Naive thymus-derived CD4-positive, alpha-beta T cell (primary cell): ENCODE data around the gene KLHL36. TPM values are rescaled to one million over a fixed set of nuclear protein-coding genes. Genes with fewer than 3 reads are reported as not detected.

Experiments used
- ATAC-seq: fragments of 150-1000 bp; cut with Tn5 transposase; 2 replicates; pipeline ENCODE4 v1.10.0; 2021; ENCODE audit warnings: mild to moderate bottlenecking, moderate library complexity
- CTCF ChIA-PET: fragments of 350-600 bp; sonication (Branson Sonifier 250); formaldehyde crosslinking; loops from one replicate; lab custom pipeline; 2021; ENCODE audit warnings: antibody characterized with exemption; lab: Charles Lee
- POLR2A ChIA-PET: fragments of 350-600 bp; sonication (Branson Sonifier 250); formaldehyde crosslinking; loops from one replicate; lab custom pipeline; 2021; ENCODE audit warnings: antibody characterized with exemption, inconsistent platforms; lab: Charles Lee
- DNase-seq, 9 donors: peaks; one replicate each; pipeline versions ENCODE4 v3.0.0 to v3.0.0-alpha.2; 2020 to 2022; ENCODE audit warnings: mixed read lengths in 1 of 9
- H3K27ac ChIP-seq: one replicate; pipeline ENCODE4 v1.7.0; 2013; ENCODE audit warnings: mild to moderate bottlenecking, low read depth, low read length, moderate library complexity
- H3K27me3 ChIP-seq, 2 donors: one replicate each; pipeline ENCODE4 v1.7.0; 2013; ENCODE audit warnings: low read length in 2 of 2, mild to moderate bottlenecking in 2 of 2, moderate library complexity in 2 of 2; ENCODE audit not compliant: control insufficient read depth in 2 of 2, insufficient read depth in 2 of 2
- H3K36me3 ChIP-seq, 3 experiments: 1 replicate in 2 of 3; 2 replicates in 1 of 3; pipeline ENCODE4 v1.7.0; 2013; ENCODE audit warnings: low read length in 3 of 3, mild to moderate bottlenecking in 3 of 3, moderate library complexity in 1 of 3; ENCODE audit not compliant: insufficient read depth in 3 of 3, control insufficient read depth in 2 of 3
- H3K4me1 ChIP-seq, 2 donors: one replicate each; pipeline ENCODE4 v1.7.0; 2013; ENCODE audit warnings: low read length in 2 of 2, mild to moderate bottlenecking in 2 of 2, moderate library complexity in 1 of 2; ENCODE audit not compliant: control insufficient read depth in 2 of 2, insufficient read depth in 2 of 2
- H3K4me3 ChIP-seq: 2 replicates; pipeline ENCODE4 v1.7.0; 2013; ENCODE audit warnings: mild to moderate bottlenecking, low read length
- H3K9me3 ChIP-seq, 3 experiments: 1 replicate in 2 of 3; 2 replicates in 1 of 3; pipeline ENCODE4 v1.7.0; 2013; ENCODE audit warnings: low read length in 3 of 3; ENCODE audit not compliant: control insufficient read depth in 2 of 3
- H3K27ac Mint-ChIP-seq, 9 donors: one replicate each; pipeline ENCODE4 v1.8.0; 2020 to 2022; ENCODE audit warnings: mixed read lengths in 9 of 9, mild to moderate bottlenecking in 8 of 9, moderate library complexity in 5 of 9, inconsistent platforms in 2 of 9
- H3K27me3 Mint-ChIP-seq, 5 donors: one replicate each; pipeline ENCODE4 v1.8.0; 2021 to 2022; ENCODE audit warnings: mixed read lengths in 5 of 5, mild to moderate bottlenecking in 1 of 5
- H3K36me3 Mint-ChIP-seq, 5 donors: one replicate each; pipeline ENCODE4 v1.8.0; 2020 to 2022; ENCODE audit warnings: mixed read lengths in 5 of 5, mild to moderate bottlenecking in 3 of 5, inconsistent platforms in 1 of 5
- H3K4me1 Mint-ChIP-seq, 7 donors: one replicate each; pipeline ENCODE4 v1.8.0; 2020 to 2022; ENCODE audit warnings: mixed read lengths in 7 of 7, mild to moderate bottlenecking in 3 of 7, inconsistent platforms in 1 of 7
- H3K4me3 Mint-ChIP-seq, 10 donors: one replicate each; pipeline ENCODE4 v1.8.0; 2020 to 2022; ENCODE audit warnings: mild to moderate bottlenecking in 10 of 10, mixed read lengths in 10 of 10, moderate library complexity in 6 of 10, inconsistent platforms in 2 of 10
- H3K9me3 Mint-ChIP-seq, 11 donors: one replicate each; pipeline ENCODE4 v1.8.0; 2020 to 2022; ENCODE audit warnings: mixed read lengths in 11 of 11, mild to moderate bottlenecking in 4 of 11, inconsistent platforms in 1 of 11, moderate library complexity in 1 of 11
- intact Hi-C, 2 donors: fragments of 100-400 bp; cut with micrococcal nuclease; formaldehyde crosslinking; loops; one replicate each; pipeline ENCODE4 v1.15.1; 2023
- polyA plus RNA-seq, 2 donors: library from polyadenylated mRNA; unstranded; fragments of 300-500 nt; fragmentation: Illumina TruSeq; gene quantifications; one replicate each; pipeline ENCODE4 v1.2.3, GENCODE V29; 2021
- total RNA-seq, 6 experiments: library from RNA in 5 of 6; stranded (reverse) in 5 of 6; gene quantifications; 1 replicate in 5 of 6; 2 replicates in 1 of 6; pipeline ENCODE4 v1.2.3 and lab custom pipeline; 2021 to 2026

KLHL36 gene
- total and polyA plus RNA-seq, 7 experiments from 2014 or later: 45.8 to 161 (median 80.0) TPM

DNA sequence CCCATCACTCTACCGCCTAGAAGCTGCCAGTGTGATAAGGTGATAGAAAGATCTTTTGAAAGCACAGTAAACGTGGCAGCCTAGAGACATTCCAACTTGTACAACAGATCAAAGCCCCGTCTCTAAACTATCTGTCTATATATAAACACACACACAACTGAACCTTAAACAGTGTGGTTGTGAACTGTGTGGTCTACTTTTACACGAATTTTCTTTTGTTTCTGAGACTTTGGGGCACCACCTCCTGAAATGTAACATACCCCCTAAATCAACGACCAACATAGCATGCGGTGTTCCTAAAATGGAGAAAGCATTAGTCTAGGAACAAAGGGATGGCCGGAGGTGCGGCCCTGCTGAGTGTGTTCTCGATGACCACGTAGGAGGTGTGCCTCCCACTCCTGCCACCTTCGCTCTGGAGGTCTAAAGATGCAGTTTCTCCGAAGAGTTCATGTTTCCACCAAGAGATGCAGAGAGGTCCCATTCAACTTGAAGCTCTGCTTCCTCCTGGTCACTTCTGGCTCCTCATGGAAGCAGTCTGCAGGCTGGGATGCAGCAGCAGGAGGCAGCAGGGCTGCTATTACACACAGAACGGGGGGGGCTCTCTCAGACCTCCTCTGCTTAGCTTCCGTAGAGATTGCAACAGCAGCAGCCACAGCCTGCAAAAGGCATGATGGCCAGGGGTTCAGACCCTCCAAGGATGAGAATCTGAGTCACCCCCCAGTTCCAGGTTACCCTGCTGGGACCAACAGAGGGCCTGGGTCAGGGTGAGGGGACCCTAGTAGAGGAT lies 28.9 kb downstream of the KLHL36 start:
- peaks cover 0 to 38% (median 0%) of the 10 kb centered on the region in 5 donors for H3K27me3 Mint-ChIP-seq
- H3K4me3 Mint-ChIP-seq: no peak overlapping the region
- no peaks in the 10 kb centered on the region for H3K36me3 ChIP-seq
- H3K27ac ChIP-seq: no peak overlapping the region
- intact Hi-C loops: loop anchor here in 1 of 2 donors (10.0 kb wide), 1 partner anchor 278 kb away; no protein-coding TSS in a partner anchor
- H3K4me1 ChIP-seq: no peaks in the 10 kb centered on the region
- no peaks in the 10 kb centered on the region for H3K27me3 ChIP-seq
- H3K9me3 Mint-ChIP-seq: peaks cover 0 to 2% (median 0%) of the 10 kb centered on the region in 11 donors
- no peaks in the 10 kb centered on the region for H3K9me3 ChIP-seq
- ATAC-seq (no peak), DNase-seq (no peak)
- POLR2A ChIA-PET: no interaction called here
- CTCF ChIA-PET: interaction anchor here (0.6 kb wide), 1 partner anchor 10 kb away, joined by 3 read pairs; no protein-coding TSS in a partner anchor
- no peaks in the 10 kb centered on the region for H3K36me3 Mint-ChIP-seq
- no peak overlapping the region for H3K4me3 ChIP-seq
- H3K27ac Mint-ChIP-seq: no peak overlapping the region
- peaks cover 2 to 8% (median 3%) of the 10 kb centered on the region in 7 donors for H3K4me1 Mint-ChIP-seq

DNA sequence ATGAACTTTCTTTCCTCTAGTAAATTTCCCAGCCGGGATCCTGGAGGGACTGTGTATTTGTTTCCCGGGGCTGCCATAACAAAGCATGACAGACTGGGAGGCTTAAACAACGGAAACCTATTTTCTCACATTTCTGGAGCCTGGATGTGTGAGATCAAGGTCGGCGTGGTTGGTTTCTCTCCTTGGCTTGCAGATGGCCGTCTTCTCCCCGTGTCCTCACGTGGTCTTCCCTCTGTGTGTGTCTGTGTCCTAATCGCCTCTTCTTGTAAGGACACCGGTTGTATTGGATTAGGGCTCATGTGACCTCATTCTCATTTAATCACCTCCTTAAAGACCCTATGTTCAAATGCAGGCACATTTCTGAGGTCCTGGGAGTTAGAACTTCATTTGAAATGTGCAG lies 29.5 kb downstream of the KLHL36 start:
- H3K27me3 ChIP-seq: no peaks in the 10 kb centered on the region

DNA sequence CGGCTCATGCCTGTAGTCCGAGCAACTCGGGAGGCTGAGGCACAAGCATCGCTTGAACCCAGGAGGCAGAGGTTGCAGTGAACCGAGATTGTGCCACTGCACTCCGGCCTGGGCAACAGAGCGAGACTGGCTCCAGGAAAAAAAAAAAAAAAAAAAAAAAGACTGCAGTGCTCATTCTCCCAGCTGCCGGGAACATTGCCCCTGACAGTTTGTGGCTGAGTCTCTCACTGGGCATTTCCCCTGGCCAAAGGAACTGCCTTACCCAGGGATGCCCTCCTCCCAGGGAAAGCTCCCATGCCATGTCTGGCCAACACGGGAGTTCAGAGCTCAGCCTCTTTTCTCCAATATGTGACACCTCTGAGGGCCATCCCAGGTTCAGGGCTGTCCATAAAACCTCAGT lies 30.2 kb downstream of the KLHL36 start:
- intact Hi-C loops: loop anchor here in 1 of 2 donors (10.0 kb wide), 1 partner anchor 276 kb away; no protein-coding TSS in a partner anchor
- Mint-ChIP-seq H3K27ac (no peak overlapping the region), H3K36me3 (no peaks in the 10 kb centered on the region), H3K4me3 (no peak overlapping the region), H3K4me1 (no peaks in the 10 kb centered on the region), H3K9me3 (peaks cover 0 to under 1% (median 0%) of the 10 kb centered on the region in 11 donors), H3K27me3 (peaks cover 0 to 36% (median 0%) of the 10 kb centered on the region in 5 donors)
- no peaks in the 10 kb centered on the region for H3K36me3 ChIP-seq
- ATAC-seq: no peak
- DNase-seq: no peak
- no peaks in the 10 kb centered on the region for H3K4me1 ChIP-seq
- no peaks in the 10 kb centered on the region for H3K27me3 ChIP-seq
- no peak overlapping the region for H3K4me3 ChIP-seq
- no peaks in the 10 kb centered on the region for H3K9me3 ChIP-seq
- CTCF ChIA-PET: interaction anchor here (1.2 kb wide), 1 partner anchor 47 kb away, joined by 6 read pairs; no protein-coding TSS in a partner anchor
- H3K27ac ChIP-seq: no peak overlapping the region
- POLR2A ChIA-PET: interaction anchor here (0.6 to 0.7 kb wide), 2 partner anchors 45 to 265 kb away, joined by 3 to 5 read pairs; no protein-coding TSS in a partner anchor

More for the DNA sequence above, 29.5 kb downstream of the KLHL36 start:
- Mint-ChIP-seq H3K27ac (peak overlapping the region in 1 of 9 donors; percentile 36), H3K9me3 (peaks cover 0 to 1% (median 0%) of the 10 kb centered on the region in 11 donors), H3K4me3 (no peak overlapping the region), H3K4me1 (peaks cover 0 to 3% (median 0%) of the 10 kb centered on the region in 7 donors), H3K27me3 (peaks cover 0 to 35% (median 0%) of the 10 kb centered on the region in 5 donors), H3K36me3 (no peaks in the 10 kb centered on the region)
- H3K9me3 ChIP-seq: no peaks in the 10 kb centered on the region
- H3K4me1 ChIP-seq: no peaks in the 10 kb centered on the region
- intact Hi-C loops: loop anchor here in 1 of 2 donors (10.0 kb wide), 1 partner anchor 277 kb away; no protein-coding TSS in a partner anchor
- no peaks in the 10 kb centered on the region for H3K36me3 ChIP-seq
- ATAC-seq: no peak
- CTCF ChIA-PET: no interaction called here
- no peak overlapping the region for H3K27ac ChIP-seq
- no peak for DNase-seq
- POLR2A ChIA-PET: no interaction called here
- H3K4me3 ChIP-seq: no peak overlapping the region

DNA sequence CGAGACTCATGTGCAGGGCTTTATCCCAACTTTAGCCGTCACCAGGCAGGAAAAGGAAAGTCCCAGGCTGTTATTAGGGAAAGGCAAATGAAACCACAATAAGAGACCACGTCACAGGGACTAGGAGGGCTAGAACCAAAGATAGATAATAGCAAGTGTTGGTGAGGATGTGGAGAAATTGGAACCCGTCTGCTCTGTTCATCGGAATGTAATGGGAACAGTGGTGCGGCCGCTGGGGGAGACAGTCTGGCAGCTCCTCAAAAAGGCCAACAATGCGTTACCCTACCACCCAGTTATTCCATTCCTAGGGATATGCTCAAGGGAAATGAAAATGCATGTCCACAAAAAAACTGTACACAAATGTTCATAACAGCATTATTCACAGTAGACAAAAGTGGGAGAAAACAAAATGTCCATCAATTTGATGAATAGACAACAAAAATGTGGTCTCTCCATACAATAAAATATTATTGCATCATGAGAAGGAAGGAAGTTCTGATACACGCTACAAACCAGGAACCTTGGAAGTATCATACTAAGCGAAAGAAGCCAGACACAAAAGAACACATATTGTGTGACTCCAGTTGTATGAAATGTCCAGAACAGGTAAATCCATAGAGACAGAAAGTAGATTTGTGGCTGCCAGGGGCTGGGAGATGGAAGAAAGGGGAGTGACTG lies 32.0 kb downstream of the KLHL36 start:
- ChIA-PET POLR2A (no interaction called here), CTCF (interaction anchor here (0.7 to 1.1 kb wide), 2 partner anchors 8 to 46 kb away, joined by 3 read pairs; no protein-coding TSS in a partner anchor)
- Histone ChIP-seq H3K4me1 (no peaks in the 10 kb centered on the region), H3K36me3 (no peaks in the 10 kb centered on the region), H3K4me3 (no peak overlapping the region), H3K27me3 (no peaks in the 10 kb centered on the region), H3K27ac (no peak overlapping the region), H3K9me3 (no peaks in the 10 kb centered on the region)
- Mint-ChIP-seq H3K27ac (no peak overlapping the region), H3K4me1 (no peaks in the 10 kb centered on the region), H3K27me3 (peaks cover 4 to 49% (median 6%) of the 10 kb centered on the region in 5 donors), H3K4me3 (no peak overlapping the region), H3K9me3 (peaks cover 0 to 2% (median 0%) of the 10 kb centered on the region in 11 donors), H3K36me3 (no peaks in the 10 kb centered on the region)
- DNase-seq (no peak), ATAC-seq (no peak)
- intact Hi-C loops: no loop called here

DNA sequence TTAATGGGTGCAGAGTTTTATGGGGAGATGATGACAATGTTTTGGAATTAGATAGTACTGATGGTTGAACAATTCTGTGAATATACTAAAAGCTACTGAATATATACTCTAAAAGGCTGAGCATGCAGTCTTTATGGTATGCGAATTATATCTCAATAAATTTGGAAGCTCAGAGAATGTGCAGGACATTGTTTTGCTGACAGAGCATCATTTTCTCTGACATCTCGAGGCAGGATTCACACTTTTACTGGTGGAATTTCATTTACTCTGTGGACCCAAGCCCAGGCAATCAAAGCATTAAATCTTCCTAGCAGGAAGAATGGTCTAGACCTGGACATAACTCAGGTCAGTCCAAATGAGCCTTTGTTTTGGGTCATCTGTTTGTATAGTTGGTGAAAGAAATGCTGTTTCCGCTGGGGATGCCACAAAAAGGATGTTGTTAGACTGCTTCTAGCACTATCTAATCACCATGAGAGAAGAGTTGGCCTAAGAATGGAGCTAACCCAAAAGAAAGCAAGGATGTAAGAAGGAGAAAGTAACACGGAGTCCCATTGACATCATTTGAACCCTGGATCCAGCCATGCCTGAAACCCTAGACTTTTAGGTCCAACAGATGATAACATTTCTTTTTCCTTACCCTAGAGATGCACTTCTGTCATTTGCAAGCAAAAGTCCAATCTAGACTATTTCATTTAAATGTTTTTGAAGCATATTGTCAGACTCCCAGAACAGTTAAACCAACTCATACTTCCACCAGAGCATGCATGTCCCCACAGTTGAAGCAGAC lies 32.7 kb downstream of the KLHL36 start:
- Histone ChIP-seq H3K9me3 (no peaks in the 10 kb centered on the region), H3K36me3 (no peaks in the 10 kb centered on the region), H3K27ac (no peak overlapping the region), H3K4me3 (no peak overlapping the region), H3K27me3 (no peaks in the 10 kb centered on the region), H3K4me1 (no peaks in the 10 kb centered on the region)
- H3K27me3 Mint-ChIP-seq: peaks cover 4 to 47% (median 6%) of the 10 kb centered on the region in 5 donors
- ChIA-PET POLR2A (no interaction called here), CTCF (interaction anchor here (0.7 to 1.1 kb wide), 2 partner anchors 9 to 46 kb away, joined by 3 read pairs; no protein-coding TSS in a partner anchor)
- ATAC-seq: no peak
- no peaks in the 10 kb centered on the region for H3K4me1 Mint-ChIP-seq
- H3K36me3 Mint-ChIP-seq: no peaks in the 10 kb centered on the region
- intact Hi-C loops: no loop called here
- no peak overlapping the region for H3K27ac Mint-ChIP-seq
- peaks cover 0 to 2% (median 0%) of the 10 kb centered on the region in 11 donors for H3K9me3 Mint-ChIP-seq
- no peak for DNase-seq
- no peak overlapping the region for H3K4me3 Mint-ChIP-seq
